ENCODE measurements around the gene LIMK1. TPM values are rescaled to one million over a fixed set of nuclear protein-coding genes. Genes with fewer than 3 reads are reported as not detected.

The LIMK1 gene
- total and polyA plus RNA-seq, 2 of the 13 experiments (the other 11 are each of a cell fraction or from before 2014, with no cell fraction given) = 8.9 to 18.8 TPM

- no peak for TF ChIP-seq GABPB1 (CRISPR knock-in tag; IDR thresholded peaks at IDR 0.05)
- peak; percentile 28 for TF ChIP-seq CBX1 (IDR thresholded peaks at IDR 0.05; ENCODE audit: low read depth)
- TF ChIP-seq HNRNPK (IDR thresholded peaks at IDR 0.05; ENCODE audit: low read depth, low read length, poor library complexity, severe bottlenecking) = no peak
- TF ChIP-seq TBX2 (CRISPR knock-in tag; IDR thresholded peaks at IDR 0.05; ENCODE audit: borderline replicate concordance) = peak; percentile 27; the same call in 1 of the 2 replicates
- peak; percentile 45; the same call in 1 of the 2 replicates for TF ChIP-seq ARID4A (CRISPR knock-in tag; IDR thresholded peaks at IDR 0.05; ENCODE audit: borderline replicate concordance)
- TF ChIP-seq ZFP91 (CRISPR knock-in tag; IDR thresholded peaks at IDR 0.05; ENCODE audit: borderline replicate concordance) = peak; percentile 37; the same call in 1 of the 2 replicates
- 0 out of 2 replicates have a peak, but pooled peaks have one; percentile 21 for TF ChIP-seq ZBTB7B (CRISPR knock-in tag; IDR thresholded peaks at IDR 0.05)
- TF ChIP-seq CSRNP1 (CRISPR knock-in tag; IDR thresholded peaks at IDR 0.05) = 0 out of 2 replicates have a peak, but pooled peaks have one; percentile 30
- peak; percentile 89 for TF ChIP-seq ZNF24 (IDR thresholded peaks at IDR 0.05)
- TF ChIP-seq TGIF2 (CRISPR knock-in tag; IDR thresholded peaks at IDR 0.05) = 0 out of 2 replicates have a peak, but pooled peaks have one; percentile 40
- peak; percentile 53; the same call in 1 of the 2 replicates for TF ChIP-seq ZNF788 (CRISPR knock-in tag; IDR thresholded peaks at IDR 0.05; ENCODE audit: borderline replicate concordance)
- peak; percentile 16; the same call in 1 of the 2 replicates for TF ChIP-seq GABPA (IDR thresholded peaks at IDR 0.05; ENCODE audit: low read depth, low read length)
- peak; percentile 47; the same call in 1 of the 2 replicates for TF ChIP-seq GABPA (CRISPR knock-in tag; IDR thresholded peaks at IDR 0.05; ENCODE audit: low read depth)
- TF ChIP-seq POLR2G (IDR thresholded peaks at IDR 0.05; ENCODE audit: low read depth, low read length) = peak; percentile 62
- peak; percentile 26 for TF ChIP-seq TEAD3 (CRISPR knock-in tag; optimal IDR thresholded peaks at IDR 0.05; ENCODE audit: borderline replicate concordance)
- TF ChIP-seq CREB3 (CRISPR knock-in tag; IDR thresholded peaks at IDR 0.05) = no peak
- no peak for TF ChIP-seq ZNF280B (CRISPR knock-in tag; IDR thresholded peaks at IDR 0.05; ENCODE audit: borderline replicate concordance)
- peak; percentile 85 for TF ChIP-seq ZFY (CRISPR knock-in tag; IDR thresholded peaks at IDR 0.05)
- 0 out of 2 replicates have a peak, but pooled peaks have one; percentile 43 for TF ChIP-seq RXRA (CRISPR knock-in tag; IDR thresholded peaks at IDR 0.05)
These were observed at the start of gene LIMK1 (continued) for GRCh38 chr7:74083117-74083876.

Data from HepG2 (cell line).